GM21390 (cell line): ENCODE data around the gene FAM131C.

Experiments
- ATAC-seq: cut with Tn5 transposase; IDR thresholded peaks from one replicate; pipeline ENCODE4 v1.9.1; 2021; ENCODE audit not compliant: unreplicated experiment

FAM131C gene

DNA sequence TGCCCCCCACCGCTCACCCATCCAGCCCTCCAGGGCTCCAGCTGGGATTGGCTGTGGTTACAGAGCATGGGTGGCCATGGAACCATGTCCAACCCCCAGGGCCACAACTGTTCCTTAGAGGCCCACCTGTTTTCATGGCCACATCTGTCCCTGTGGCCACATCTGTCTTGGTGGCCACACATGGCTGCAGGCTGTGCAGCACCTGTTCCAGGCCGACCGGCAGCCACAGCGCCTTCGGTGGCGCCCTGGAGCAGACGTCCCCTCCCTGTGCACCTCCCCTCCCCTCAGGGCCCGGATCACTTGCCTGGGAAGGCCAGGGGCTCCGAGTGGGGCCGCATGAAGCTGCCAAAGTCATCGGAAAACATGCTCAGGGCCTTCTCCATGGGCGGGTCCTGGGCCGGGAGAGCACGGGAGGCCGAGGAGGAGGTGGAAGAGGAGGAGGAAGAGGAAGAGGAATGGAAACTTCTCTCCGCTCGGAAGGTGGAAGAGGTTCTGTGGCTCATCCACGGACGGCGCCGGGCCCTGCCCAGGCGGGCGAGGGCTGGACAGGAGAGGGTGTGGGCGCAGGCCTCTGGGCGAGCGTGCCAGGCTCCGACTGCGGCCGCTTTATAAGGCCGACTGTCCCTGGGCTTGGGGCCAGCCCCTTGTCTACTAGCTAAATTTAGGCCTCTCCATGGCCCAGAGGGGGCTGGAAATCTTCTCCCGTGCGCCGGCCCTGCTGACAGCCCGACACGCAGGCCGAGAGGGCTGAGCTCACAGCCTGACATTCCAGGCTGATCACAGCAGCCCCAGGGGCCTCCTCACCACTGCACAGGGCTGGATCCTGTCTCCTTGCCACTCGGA, 55.8 kb downstream of the FAM131C start, which contains the start of gene HSPB7:
Gene HSPB7, minus strand, starts transcription at position 583 of the 843 bp plus-strand sequence. Its CDS starts 80 bp downstream, at position 503.
- no peak for ATAC-seq

GRCh38 chr1:16017076-16017460, 56.4 kb downstream of the FAM131C start:
- ATAC-seq = no peak

- no peak for ATAC-seq
Observed at GRCh38 chr1:16015960-16016901, 57.2 kb downstream of the FAM131C start.

DNA sequence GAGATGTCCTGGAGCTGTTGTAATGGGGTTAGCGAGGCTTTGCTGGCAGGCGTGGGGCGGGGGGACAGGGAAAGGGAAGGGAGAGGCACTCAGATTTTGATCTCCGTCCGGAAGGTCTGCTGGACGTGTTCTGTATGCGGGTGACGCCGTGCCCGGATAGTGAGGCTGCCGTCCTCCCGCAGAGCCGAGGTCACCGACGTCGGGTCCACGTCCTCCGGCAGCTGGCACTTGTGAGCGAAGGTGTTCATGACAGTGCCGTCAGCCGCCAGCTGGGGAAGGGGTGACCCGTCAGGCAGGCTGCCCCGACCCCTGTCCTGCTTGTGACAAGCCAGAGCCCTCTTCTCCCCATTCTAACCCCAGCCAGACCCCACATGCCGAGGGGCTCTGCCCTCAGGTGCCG, 58.0 kb downstream of the FAM131C start:
- ATAC-seq = no peak

GRCh38 chr1:16014509-16015482, 58.7 kb downstream of the FAM131C start:
- ATAC-seq = no peak

DNA sequence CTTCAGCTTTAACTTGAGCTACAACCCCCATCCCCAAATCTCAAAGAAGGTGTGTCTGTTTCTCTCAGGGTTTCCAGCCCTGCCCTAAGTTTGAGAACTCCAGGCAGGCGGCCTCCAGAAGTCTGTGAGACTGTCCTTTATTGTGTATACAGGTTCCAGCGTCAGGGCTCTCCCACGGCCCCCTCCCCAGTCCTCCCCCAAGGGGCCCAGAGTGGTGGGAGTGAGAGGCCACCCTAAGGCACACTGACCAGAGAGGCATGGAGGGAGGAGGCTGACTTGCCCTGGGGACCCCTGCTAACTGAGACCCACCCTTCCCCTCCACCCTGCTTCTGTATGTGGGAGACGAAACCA, 59.6 kb downstream of the FAM131C start:
- ATAC-seq = no peak

- no peak for ATAC-seq
Observed at GRCh38 chr1:16013220-16013907, 60.1 kb downstream of the FAM131C start.

- no peak for ATAC-seq
Observed at GRCh38 chr1:16012590-16013219, 60.7 kb downstream of the FAM131C start.

DNA sequence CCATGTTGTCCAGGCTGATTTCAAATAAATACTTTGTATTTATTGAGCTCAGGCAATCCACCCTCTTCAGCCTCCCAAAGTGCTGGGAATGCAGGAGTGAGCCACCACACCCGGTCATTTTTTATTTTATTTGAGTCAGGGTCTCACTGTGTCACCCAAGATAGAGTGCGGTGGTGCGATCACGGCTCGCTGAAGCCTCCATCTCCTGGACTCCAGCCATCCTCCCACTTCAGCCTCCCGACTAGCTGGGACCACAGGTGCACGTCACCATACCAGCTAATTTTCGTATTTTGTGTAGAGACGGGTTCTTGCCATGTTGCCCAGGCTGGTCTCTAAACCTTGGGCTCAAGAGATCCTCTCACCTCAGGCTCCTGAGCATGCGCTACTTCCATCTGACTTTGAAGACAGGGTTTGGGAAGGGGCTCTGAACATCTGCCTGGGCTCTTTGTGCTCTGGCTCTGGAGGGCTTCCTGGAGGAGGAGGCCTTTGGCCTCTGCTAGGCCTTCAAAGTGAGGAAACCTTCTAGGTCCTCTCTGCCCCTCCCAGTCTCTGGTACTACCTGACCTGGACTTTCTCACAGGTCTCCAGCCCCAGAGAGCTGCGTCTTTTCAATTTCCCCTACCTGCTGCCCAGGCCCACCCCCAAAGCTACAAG, 61.4 kb downstream of the FAM131C start:
- no peak for ATAC-seq

- no peak for ATAC-seq
Observed at GRCh38 chr1:16010837-16011236, 62.6 kb downstream of the FAM131C start.

DNA sequence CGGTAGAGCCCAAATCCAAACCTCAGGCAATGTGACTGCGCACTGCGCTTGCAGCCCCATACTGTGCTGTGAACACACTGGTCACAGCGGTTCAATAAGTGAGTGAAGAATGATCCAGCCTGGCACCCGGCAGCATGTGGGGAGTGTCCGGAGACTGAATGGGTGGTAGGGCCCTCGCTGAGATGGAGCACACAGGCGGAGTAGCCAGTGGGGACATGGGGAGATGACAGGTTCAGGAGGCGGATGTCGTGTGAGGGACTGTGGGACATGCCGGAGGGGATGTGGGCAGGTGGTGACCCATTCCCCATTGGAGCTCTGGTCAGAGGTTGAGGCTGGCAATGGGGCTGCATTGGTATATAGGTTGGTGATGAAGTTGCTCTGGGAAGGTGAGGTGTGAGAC, 63.8 kb downstream of the FAM131C start:
- ATAC-seq = no peak

- ATAC-seq = no peak
Observed at GRCh38 chr1:16009030-16009460, 64.4 kb downstream of the FAM131C start.
